WTC11 (cell line): ENCODE measurements around the gene GPRC6A. TPM values are rescaled to one million over a fixed set of nuclear protein-coding genes. Genes with fewer than 3 reads are reported as not detected.
A peak's percentile ranks its signal among the peaks of the same experiment; 100 is the strongest.

Experiments
- ATAC-seq: fragments of 200-7000 bp; cut with Tn5 transposase; 2 replicates; pipeline ENCODE4 v1.10.0; 2021; ENCODE audit warnings: mild to moderate bottlenecking, moderate library complexity
- CTCF ChIA-PET: fragments of 300-600 bp; sonication (Branson Sonifier 250); formaldehyde crosslinking; loops from one replicate; lab custom pipeline; 2021; ENCODE audit warnings: antibody characterized with exemption; lab: Charles Lee
- POLR2A ChIA-PET: fragments of 350-600 bp; sonication (Branson Sonifier 250); formaldehyde crosslinking; loops from one replicate; lab custom pipeline; 2021; ENCODE audit warnings: antibody characterized with exemption; lab: Charles Lee
- DNase-seq: peaks from one replicate; pipeline ENCODE4 v3.0.0; 2021; ENCODE audit warnings: low spot score
- H3K27ac Mint-ChIP-seq: 2 replicates; pipeline ENCODE4 v1.8.0; 2021; ENCODE audit warnings: mixed read lengths
- H3K27me3 Mint-ChIP-seq: 2 replicates; pipeline ENCODE4 v1.8.0; 2021; ENCODE audit warnings: low read depth, mild to moderate bottlenecking, moderate library complexity, mixed read lengths
- H3K36me3 Mint-ChIP-seq: 2 replicates; pipeline ENCODE4 v1.8.0; 2021; ENCODE audit warnings: mixed read lengths
- H3K4me1 Mint-ChIP-seq: 2 replicates; pipeline ENCODE4 v1.8.0; 2022; ENCODE audit warnings: mixed read lengths
- H3K4me3 Mint-ChIP-seq: 2 replicates; pipeline ENCODE4 v1.8.0; 2021; ENCODE audit warnings: mild to moderate bottlenecking, moderate library complexity, mixed read lengths
- H3K9me3 Mint-ChIP-seq: 2 replicates; pipeline ENCODE4 v1.8.0; 2021; ENCODE audit warnings: mixed read lengths
- ARID4B ChIP-seq: sonication (generic); formaldehyde crosslinking; IDR thresholded peaks from 2 replicates; pipeline ENCODE4 v1.8.0; 2023; ENCODE audit warnings: missing genetic modification reagents, mild to moderate bottlenecking, borderline replicate concordance
- ATF2 ChIP-seq: sonication (generic); formaldehyde crosslinking; IDR thresholded peaks from 2 replicates; pipeline ENCODE4 v1.8.1; 2022; ENCODE audit warnings: low read depth, missing genetic modification reagents, borderline replicate concordance
- EMX1 ChIP-seq: fragments of 250-450 bp; sonication (Bioruptor Pico); IDR thresholded peaks from 2 replicates; pipeline ENCODE4 v1.8.0; 2021; ENCODE audit warnings: mild to moderate bottlenecking
- MAX ChIP-seq: sonication (generic); formaldehyde crosslinking; IDR thresholded peaks from 2 replicates; pipeline ENCODE4 v1.8.0; 2022; ENCODE audit warnings: mild to moderate bottlenecking, missing genetic modification reagents
- MYBL2 ChIP-seq: sonication (generic); formaldehyde crosslinking; IDR thresholded peaks from 2 replicates; pipeline ENCODE4 v1.8.1; 2023; ENCODE audit warnings: mild to moderate bottlenecking, moderate library complexity, missing genetic modification reagents
- NFATC4 ChIP-seq: fragments of 250-450 bp; sonication (Bioruptor Pico); IDR thresholded peaks from 2 replicates; pipeline ENCODE4 v1.9.0; 2021; ENCODE audit warnings: mild to moderate bottlenecking
- NR1H2 ChIP-seq: sonication (generic); formaldehyde crosslinking; IDR thresholded peaks from 2 replicates; pipeline ENCODE4 v1.9.0; 2021; ENCODE audit warnings: mild to moderate bottlenecking, moderate library complexity, missing genetic modification reagents
- NR2C2 ChIP-seq: sonication (generic); formaldehyde crosslinking; IDR thresholded peaks from 2 replicates; pipeline ENCODE4 v1.8.0; 2022; ENCODE audit warnings: mild to moderate bottlenecking, missing genetic modification reagents
- NR3C1 ChIP-seq: sonication (generic); formaldehyde crosslinking; conservative IDR thresholded peaks from 2 replicates; pipeline ENCODE4 v1.8.1; 2023; ENCODE audit warnings: low read depth, mild to moderate bottlenecking, missing genetic modification reagents
- PRRX2 ChIP-seq: fragments of 250-450 bp; sonication (Bioruptor Pico); IDR thresholded peaks from 2 replicates; pipeline ENCODE4 v1.8.0; 2021; ENCODE audit warnings: mild to moderate bottlenecking
- RORB ChIP-seq: fragments of 250-450 bp; sonication (Bioruptor Pico); IDR thresholded peaks from 2 replicates; pipeline ENCODE4 v1.9.0; 2021; ENCODE audit warnings: mild to moderate bottlenecking
- TCF7 ChIP-seq: sonication (generic); formaldehyde crosslinking; IDR thresholded peaks from 2 replicates; pipeline ENCODE4 v1.8.0; 2022; ENCODE audit warnings: mild to moderate bottlenecking, low read depth, missing genetic modification reagents, moderate library complexity
- USF1 ChIP-seq: sonication (generic); formaldehyde crosslinking; IDR thresholded peaks from 2 replicates; pipeline ENCODE4 v1.8.0; 2022; ENCODE audit warnings: mild to moderate bottlenecking, missing genetic modification reagents
- ZNF138 ChIP-seq: sonication (generic); formaldehyde crosslinking; conservative IDR thresholded peaks from 2 replicates; pipeline ENCODE4 v1.8.1; 2022; ENCODE audit warnings: mild to moderate bottlenecking, moderate library complexity, missing genetic modification reagents
- ZNF396 ChIP-seq: fragments of 250-450 bp; sonication (Bioruptor Pico); IDR thresholded peaks from 2 replicates; pipeline ENCODE4 v1.8.0; 2021; ENCODE audit warnings: mild to moderate bottlenecking, moderate library complexity, borderline replicate concordance
- total RNA-seq: library from RNA; stranded (reverse); gene quantifications from 3 replicates; pipeline ENCODE4 v1.2.3, GENCODE V29; 2021
- TF ChIP-seq, protein P1 (sequence below): fragments of 250-450 bp; sonication (Bioruptor Pico); IDR thresholded peaks from 2 replicates; pipeline ENCODE4 v1.9.0; 2021; ENCODE audit warnings: moderate library complexity, mild to moderate bottlenecking, inconsistent platforms, borderline replicate concordance
- TF ChIP-seq, protein P2 (sequence below): sonication (generic); formaldehyde crosslinking; IDR thresholded peaks from 2 replicates; pipeline ENCODE4 v1.8.1; 2023; ENCODE audit warnings: mild to moderate bottlenecking, missing genetic modification reagents, moderate library complexity
- TF ChIP-seq, protein P3 (sequence below): sonication (generic); formaldehyde crosslinking; IDR thresholded peaks from 2 replicates; pipeline ENCODE4 v1.8.1; 2022; ENCODE audit warnings: low read depth, mild to moderate bottlenecking, moderate library complexity, missing genetic modification reagents, borderline replicate concordance

Gene GPRC6A
- total RNA-seq, 1 experiment from 2014 or later: 0.17 TPM

GRCh38 chr6:116764961-116765841 lies 63.7 kb downstream of the GPRC6A start, which contains the start of gene FAM162B (continued):
- TF ChIP-seq NR1H2 (no peak), MYBL2 (CRISPR knock-in tag) (peak; percentile 75), USF1 (CRISPR knock-in tag) (no peak), ATF2 (no peak)

GRCh38 chr6:116764629-116764960 lies 64.3 kb downstream of the GPRC6A start:
- Mint-ChIP-seq H3K27ac (no peak overlapping the region), H3K4me1 (peaks cover 14% of the 10 kb centered on the region), H3K36me3 (no peaks in the 10 kb centered on the region), H3K4me3 (peak overlapping the region; percentile 74), H3K27me3 (peaks cover 45% of the 10 kb centered on the region), H3K9me3 (peaks cover 2% of the 10 kb centered on the region; the same call in 1 of the 2 replicates)
- ChIA-PET CTCF (interaction anchor here (1.5 to 2.0 kb wide), 3 partner anchors 14 to 163 kb away, joined by 3 to 12 read pairs (median 5); partner anchors contain the start of gene RFX6), POLR2A (no interaction called here)
- DNase-seq: peak; percentile 43
- peak; percentile 73 for ATAC-seq
- TF ChIP-seq ZNF396 (CRISPR knock-in tag): no peak
- no peak for TF ChIP-seq ZNF138 (CRISPR knock-in tag)
- TF ChIP-seq NR2C2 (CRISPR knock-in tag): no peak
- TF ChIP-seq, protein P1, sequence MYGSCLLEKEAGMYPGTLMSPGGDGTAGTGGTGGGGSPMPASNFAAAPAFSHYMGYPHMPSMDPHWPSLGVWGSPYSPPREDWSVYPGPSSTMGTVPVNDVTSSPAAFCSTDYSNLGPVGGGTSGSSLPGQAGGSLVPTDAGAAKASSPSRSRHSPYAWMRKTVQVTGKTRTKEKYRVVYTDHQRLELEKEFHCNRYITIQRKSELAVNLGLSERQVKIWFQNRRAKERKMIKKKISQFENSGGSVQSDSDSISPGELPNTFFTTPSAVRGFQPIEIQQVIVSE (CRISPR knock-in tag): no peak
- TF ChIP-seq ATF2: no peak
- TF ChIP-seq, protein P2, sequence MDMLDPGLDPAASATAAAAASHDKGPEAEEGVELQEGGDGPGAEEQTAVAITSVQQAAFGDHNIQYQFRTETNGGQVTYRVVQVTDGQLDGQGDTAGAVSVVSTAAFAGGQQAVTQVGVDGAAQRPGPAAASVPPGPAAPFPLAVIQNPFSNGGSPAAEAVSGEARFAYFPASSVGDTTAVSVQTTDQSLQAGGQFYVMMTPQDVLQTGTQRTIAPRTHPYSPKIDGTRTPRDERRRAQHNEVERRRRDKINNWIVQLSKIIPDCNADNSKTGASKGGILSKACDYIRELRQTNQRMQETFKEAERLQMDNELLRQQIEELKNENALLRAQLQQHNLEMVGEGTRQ (CRISPR knock-in tag): 0 out of 2 replicates have a peak, but pooled peaks have one; percentile 16
- no peak for TF ChIP-seq RORB (CRISPR knock-in tag)
- no peak for TF ChIP-seq EMX1 (CRISPR knock-in tag)
- TF ChIP-seq TCF7 (CRISPR knock-in tag): no peak
- 0 out of 2 replicates have a peak, but pooled peaks have one; percentile 2 for TF ChIP-seq MAX (CRISPR knock-in tag)
- 0 out of 2 replicates have a peak, but pooled peaks have one; percentile 10 for TF ChIP-seq USF1 (CRISPR knock-in tag)
- TF ChIP-seq, protein P3, sequence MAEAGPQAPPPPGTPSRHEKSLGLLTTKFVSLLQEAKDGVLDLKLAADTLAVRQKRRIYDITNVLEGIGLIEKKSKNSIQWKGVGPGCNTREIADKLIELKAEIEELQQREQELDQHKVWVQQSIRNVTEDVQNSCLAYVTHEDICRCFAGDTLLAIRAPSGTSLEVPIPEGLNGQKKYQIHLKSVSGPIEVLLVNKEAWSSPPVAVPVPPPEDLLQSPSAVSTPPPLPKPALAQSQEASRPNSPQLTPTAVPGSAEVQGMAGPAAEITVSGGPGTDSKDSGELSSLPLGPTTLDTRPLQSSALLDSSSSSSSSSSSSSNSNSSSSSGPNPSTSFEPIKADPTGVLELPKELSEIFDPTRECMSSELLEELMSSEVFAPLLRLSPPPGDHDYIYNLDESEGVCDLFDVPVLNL (CRISPR knock-in tag): no peak
- TF ChIP-seq NR3C1 (CRISPR knock-in tag): no peak
- no peak for TF ChIP-seq PRRX2 (CRISPR knock-in tag)
- no peak for TF ChIP-seq ARID4B (CRISPR knock-in tag)
- TF ChIP-seq NFATC4 (CRISPR knock-in tag): no peak
- TF ChIP-seq MYBL2 (CRISPR knock-in tag): no peak
